ENCODE results near the gene S100P. TPM values are rescaled to one million over a fixed set of nuclear protein-coding genes. Genes with fewer than 3 reads are reported as not detected.

Gene S100P
- total RNA-seq, 4 donors from 2014 or later = 0.60 to 10.9 (median 1.1) TPM; not detected in 1

DNA sequence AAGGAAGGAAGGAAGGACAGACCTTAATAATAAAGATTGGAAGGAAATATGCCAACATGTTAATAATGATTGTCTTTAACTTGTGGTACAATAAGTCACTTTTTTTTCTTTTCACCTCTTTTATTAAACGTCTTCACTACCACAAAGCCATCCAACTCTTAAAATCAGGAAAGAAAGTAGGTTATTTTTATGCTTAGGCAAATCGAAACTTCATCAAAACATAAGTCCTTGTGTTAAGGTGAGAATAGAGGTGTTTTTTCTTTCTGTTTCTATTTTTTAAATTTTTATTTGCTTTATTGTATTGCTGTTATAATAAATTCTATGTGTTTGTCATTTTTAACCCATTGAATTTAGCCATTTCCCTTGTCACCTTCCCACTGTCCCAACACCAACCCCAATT, 48.8 kb downstream of the S100P start:
- ATAC-seq (ENCODE audit: low FRiP score) = no peak
- no peak for DNase-seq (ENCODE audit: low spot score)
- no peak for TF ChIP-seq CTCF (IDR thresholded peaks at IDR 0.05)

GRCh38 chr4:6742989-6743388, 49.3 kb downstream of the S100P start:
- no peak for ATAC-seq (ENCODE audit: low FRiP score)
- DNase-seq (ENCODE audit: low spot score) = no peak

More at GRCh38 chr4:6742989-6743388, 49.3 kb downstream of the S100P start:
- no peak for TF ChIP-seq CTCF (IDR thresholded peaks at IDR 0.05)

Other genes starting within 250 kb of the S100P start
- gene PPP2R2C, start 221.3 kb upstream of the S100P start, total RNA-seq = 1 to 10 TPM in 1 of 4 donors, under 1 TPM in 3; 0.38 to 1.7 (median 0.68) TPM
- 10 to 100 TPM; 21.2 to 33.3 (median 27.2) TPM for gene MAN2B2, start 118.7 kb upstream of the S100P start, total RNA-seq
- gene MRFAP1, start 53.2 kb upstream of the S100P start, total RNA-seq = 100 to 1,000 TPM; 125 to 149 (median 140) TPM
- gene MRFAP1L1, start 16.0 kb downstream of the S100P start, total RNA-seq = 10 to 100 TPM; 42.7 to 56.3 (median 45.9) TPM
- gene BLOC1S4, start 22.3 kb downstream of the S100P start, total RNA-seq = 10 to 100 TPM; 12.3 to 23.3 (median 13.9) TPM
- 10 to 100 TPM; 26.4 to 29.8 (median 27.0) TPM for gene KIAA0232, start 88.8 kb downstream of the S100P start, total RNA-seq
- gene TBC1D14, start 215.9 kb downstream of the S100P start, total RNA-seq = 10 to 100 TPM; 38.0 to 58.2 (median 56.8) TPM